Ishikawa (cell line): ENCODE data around the gene OR2AJ1.

Source experiments
- CREB1 ChIP-seq: IDR thresholded peaks from 2 replicates; pipeline ENCODE4 v1.6.1; 2012; ENCODE audit warnings: low read depth
- EP300 ChIP-seq: IDR thresholded peaks from 2 replicates; pipeline ENCODE4 v1.6.1; 2012; ENCODE audit warnings: borderline replicate concordance
- MAX ChIP-seq: IDR thresholded peaks from 2 replicates; pipeline ENCODE4 v1.6.1; 2012
- NFIC ChIP-seq: IDR thresholded peaks from 2 replicates; pipeline ENCODE4 v1.6.1; 2012
- RAD21 ChIP-seq: IDR thresholded peaks from 2 replicates; pipeline ENCODE4 v1.6.1; 2012; ENCODE audit warnings: low read depth
- REST ChIP-seq: IDR thresholded peaks from 2 replicates; pipeline ENCODE4 v1.6.1; 2012; ENCODE audit warnings: low read depth, mild to moderate bottlenecking
- TAF1 ChIP-seq: IDR thresholded peaks from 2 replicates; pipeline ENCODE4 v1.6.1; 2012; ENCODE audit warnings: low read depth, mild to moderate bottlenecking
- TCF12 ChIP-seq: IDR thresholded peaks from 2 replicates; pipeline ENCODE4 v1.6.1; 2012; ENCODE audit warnings: low read depth
- USF1 ChIP-seq: IDR thresholded peaks from 2 replicates; pipeline ENCODE4 v1.6.1; 2012
- YY1 ChIP-seq: IDR thresholded peaks from 2 replicates; pipeline ENCODE4 v1.6.1; 2012; ENCODE audit warnings: low read depth

GRCh38 chr1:247953408-247953807 lies 28.7 kb downstream of the OR2AJ1 start:
- TF ChIP-seq REST (no peak), NFIC (no peak), YY1 (no peak), MAX (no peak), TCF12 (no peak), CREB1 (no peak), TAF1 (no peak), USF1 (no peak), RAD21 (no peak), EP300 (no peak)
